ENCODE data around the gene ZNF507. TPM values are rescaled to one million over a fixed set of nuclear protein-coding genes. Genes with fewer than 3 reads are reported as not detected.
A peak's percentile ranks its signal among the peaks of the same experiment; 100 is the strongest.

The ZNF507 gene
- total and polyA plus RNA-seq, 9 of the 15 experiments (the other 6 are each of a cell fraction or from before 2014, with no cell fraction given), result 2.9 to 25.0 (median 10.4) TPM

- TF ChIP-seq GATAD2A (IDR thresholded peaks at IDR 0.05) (no peak), ETV6 (IDR thresholded peaks at IDR 0.05; ENCODE audit: borderline replicate concordance in 1 of 2, low read depth in 2 of 2, low read length in 1 of 2) (no peak), ETV6 (CRISPR knock-in tag; IDR thresholded peaks at IDR 0.05; ENCODE audit: borderline replicate concordance) (no peak), KDM1A (IDR thresholded peaks at IDR 0.05) (peak in 1 of 2 experiments; percentile 18; a peak in 1 of 4 replicates), MEF2D (tag; conservative IDR thresholded peaks at IDR 0.05; ENCODE audit: low read depth) (no peak), KAT2B (IDR thresholded peaks at IDR 0.05; ENCODE audit: low read depth, low read length) (no peak), ARHGAP35 (IDR thresholded peaks at IDR 0.05; ENCODE audit: partially characterized antibody) (no peak), BDP1 (IDR thresholded peaks at IDR 0.05; ENCODE audit: insufficient read depth, insufficient read length) (no peak), ZNF780A (CRISPR knock-in tag; IDR thresholded peaks at IDR 0.05) (no peak)
Observed at GRCh38 chr19:32337084-32337808, 8.2 kb upstream of the ZNF507 start (continued).

GRCh38 chr19:32339423-32339822, 6.0 kb upstream of the ZNF507 start:
- 37% methylated on average over 2 of the region's 2 CpGs for WGBS (ENCODE audit: insufficient coverage, low coverage, missing lambda C conversion rate)
- ATAC-seq (no peak), FAIRE-seq (no peak), DNase-seq (ENCODE audit: extremely low read depth in 1 of 4, low spot score in 3 of 4) (no peak)
- Histone ChIP-seq H3K9me1 (ENCODE audit: control insufficient read depth, insufficient read depth, low read length) (no peaks in the 10 kb centered on the region), H3K79me2 (ENCODE audit: control insufficient read depth, insufficient read depth, low read length) (no peaks in the 10 kb centered on the region), H3K9me3 (replicated peaks; ENCODE audit: control insufficient read depth, insufficient read depth, low read depth, low read length) (no peaks in the 10 kb centered on the region), H3K4me1 (replicated peaks in 1 of 2; ENCODE audit: control insufficient read depth in 2 of 2, insufficient read depth in 2 of 2, low read length in 2 of 2) (peaks cover 0 to 3% of the 10 kb centered on the region in 2 experiments; a peak in 2 of 5 replicates), H3K27ac (ENCODE audit: extremely low read depth, low read depth, low read length) (no peak overlapping the region), H3K36me3 (ENCODE audit: control insufficient read depth, insufficient read depth, low read length) (no peaks in the 10 kb centered on the region), H2AFZ (ENCODE audit: low read depth, low read length) (no peak overlapping the region), H3K27me3 (ENCODE audit: control insufficient read depth in 2 of 2, insufficient read depth in 2 of 2, low read length in 2 of 2) (peaks cover 2 to 3% of the 10 kb centered on the region in 2 experiments; a peak in 3 of 5 replicates), H4K20me1 (replicated peaks; ENCODE audit: control insufficient read depth, insufficient read depth, low read length) (no peaks in the 10 kb centered on the region), H3K4me3 (no peak overlapping the region), H3K4me2 (ENCODE audit: insufficient read depth, low read length) (no peak overlapping the region), H3K9ac (ENCODE audit: insufficient read depth in 1 of 2, low read depth in 2 of 2, low read length in 2 of 2) (no peak overlapping the region)
- intact Hi-C loops (cut with micrococcal nuclease), result loop anchor here (5.0 kb wide), 1 partner anchor 52 kb away; no protein-coding TSS in a partner anchor
- ChIA-PET POLR2A (interaction anchor here (1.3 kb wide), 1 partner anchor 11 kb away, joined by 3 read pairs; no protein-coding TSS in a partner anchor), CTCF (ENCODE audit: low intra/inter-chr PET ratio) (interaction anchor here (0.7 kb wide), 1 partner anchor 231 kb away, joined by 4 read pairs; no protein-coding TSS in a partner anchor)
- in situ Hi-C loops (cut with MboI), result no loop called here
- no TSS peak for BruUV-seq (replicated peaks)
- TF ChIP-seq MED1 (CRISPR knock-in tag; IDR thresholded peaks at IDR 0.05; ENCODE audit: borderline replicate concordance) (no peak), ZNF592 (IDR thresholded peaks at IDR 0.05) (no peak), NCOA1 (IDR thresholded peaks at IDR 0.05; ENCODE audit: low read depth) (no peak), SMAD2 (IDR thresholded peaks at IDR 0.05; ENCODE audit: low read depth, low read length) (no peak)
